Mucosa of descending colon (tissue), 3 donors: ENCODE measurements around the gene FA2H. TPM values are rescaled to one million over a fixed set of nuclear protein-coding genes. Genes with fewer than 3 reads are reported as not detected.

Experiments
- ATAC-seq: fragments of 200-7000 bp; cut with Tn5 transposase; one replicate; pipeline ENCODE4 v1.9.1; 2020; ENCODE audit warnings: mild to moderate bottlenecking, moderate library complexity
- DNase-seq, 3 donors: peaks; one replicate each; pipeline ENCODE4 v3.0.0-alpha.2; 2020
- H3K36me3 ChIP-seq: fragments of 200-600 bp; one replicate; pipeline ENCODE4 v1.8.0; 2021; ENCODE audit warnings: low read depth, mild to moderate bottlenecking
- H3K4me1 ChIP-seq: fragments of 200-600 bp; one replicate; pipeline ENCODE4 v1.8.0; 2021; ENCODE audit warnings: low read depth, mild to moderate bottlenecking
- H3K4me3 ChIP-seq: fragments of 200-600 bp; one replicate; pipeline ENCODE4 v1.8.0; 2021; ENCODE audit warnings: mild to moderate bottlenecking
- H3K9me3 ChIP-seq: fragments of 200-600 bp; one replicate; pipeline ENCODE4 v1.8.0; 2021; ENCODE audit warnings: mild to moderate bottlenecking
- intact Hi-C, 2 donors: fragments of 100-400 bp; cut with DNase I in 1 of 2; cut with micrococcal nuclease in 1 of 2; formaldehyde crosslinking; loops; one replicate each; pipeline versions ENCODE4 v1.11.0 to v1.11.1; 2022; cut with DNase I, micrococcal nuclease
- total RNA-seq, 3 donors: library from RNA; stranded (reverse); fragmentation: NEBNext Ultra II Directional in 2 of 3; extraction: Animal tissue kit (Norgen Biotek cat#: 25700) in 2 of 3; gene quantifications; one replicate each; pipeline versions ENCODE4 v1.2.1 to v1.2.4, GENCODE V29; 2021 to 2023
- TF ChIP-seq, protein P1 (sequence below): fragments of 200-600 bp; IDR thresholded peaks from one replicate; pipeline ENCODE4 v1.8.0; 2022; ENCODE audit warnings: antibody characterized with exemption, mild to moderate bottlenecking
- donor health status: DM: no; HTN: no; CAD: no; lungs with moderate emphysema.
- donor health status: DM: no; HTN: no; CAD: no.
- donor health status: DM: no; HTN: yes; CAD: no.

Gene FA2H
- total RNA-seq, 3 donors from 2014 or later: 17.3 to 60.0 (median 44.0) TPM

DNA sequence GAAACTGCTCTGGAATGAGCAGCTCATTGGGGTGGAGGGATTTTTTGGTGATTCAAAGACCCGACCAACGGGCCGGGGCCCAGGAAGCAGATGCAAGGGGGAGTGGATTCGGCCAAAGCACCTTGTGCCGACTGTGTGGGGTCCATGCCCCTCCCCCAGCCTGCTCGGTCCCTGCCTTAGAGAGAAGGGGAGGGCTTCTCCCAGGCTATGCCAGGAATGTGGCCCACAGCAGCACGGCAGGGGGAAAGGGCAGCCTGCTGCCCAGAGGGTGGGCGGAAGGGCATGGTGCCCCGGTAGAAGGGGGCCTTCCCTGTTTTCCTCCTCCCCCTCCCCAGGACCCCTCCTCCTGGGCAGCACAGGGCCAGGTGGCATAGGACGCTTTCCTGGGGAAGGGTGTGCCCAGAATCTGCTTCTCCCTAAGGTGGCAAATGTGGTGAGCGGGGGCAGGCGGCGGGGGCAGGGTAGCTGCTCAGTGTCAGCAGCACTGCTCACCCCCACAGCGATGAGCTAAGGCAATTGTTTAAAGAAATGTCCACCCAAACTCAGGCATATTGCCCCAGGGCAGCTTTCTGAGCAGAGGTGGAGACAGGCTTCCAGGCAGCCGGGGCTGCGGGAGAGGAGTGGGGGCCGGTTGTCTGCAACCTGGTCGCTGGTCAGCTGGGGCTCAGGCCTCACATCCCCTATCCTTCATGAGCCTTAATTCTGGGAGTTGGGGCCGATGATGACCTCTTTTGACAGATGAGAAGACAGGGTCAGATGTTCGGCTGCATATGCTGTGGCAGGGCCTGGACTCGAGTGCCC, 40.1 kb downstream of the FA2H start:
- no peaks in the 10 kb centered on the region for H3K9me3 ChIP-seq
- H3K36me3 ChIP-seq: no peaks in the 10 kb centered on the region
- TF ChIP-seq, protein P1, sequence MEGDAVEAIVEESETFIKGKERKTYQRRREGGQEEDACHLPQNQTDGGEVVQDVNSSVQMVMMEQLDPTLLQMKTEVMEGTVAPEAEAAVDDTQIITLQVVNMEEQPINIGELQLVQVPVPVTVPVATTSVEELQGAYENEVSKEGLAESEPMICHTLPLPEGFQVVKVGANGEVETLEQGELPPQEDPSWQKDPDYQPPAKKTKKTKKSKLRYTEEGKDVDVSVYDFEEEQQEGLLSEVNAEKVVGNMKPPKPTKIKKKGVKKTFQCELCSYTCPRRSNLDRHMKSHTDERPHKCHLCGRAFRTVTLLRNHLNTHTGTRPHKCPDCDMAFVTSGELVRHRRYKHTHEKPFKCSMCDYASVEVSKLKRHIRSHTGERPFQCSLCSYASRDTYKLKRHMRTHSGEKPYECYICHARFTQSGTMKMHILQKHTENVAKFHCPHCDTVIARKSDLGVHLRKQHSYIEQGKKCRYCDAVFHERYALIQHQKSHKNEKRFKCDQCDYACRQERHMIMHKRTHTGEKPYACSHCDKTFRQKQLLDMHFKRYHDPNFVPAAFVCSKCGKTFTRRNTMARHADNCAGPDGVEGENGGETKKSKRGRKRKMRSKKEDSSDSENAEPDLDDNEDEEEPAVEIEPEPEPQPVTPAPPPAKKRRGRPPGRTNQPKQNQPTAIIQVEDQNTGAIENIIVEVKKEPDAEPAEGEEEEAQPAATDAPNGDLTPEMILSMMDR: no peak
- intact Hi-C loops: no loop called here
- ATAC-seq (no peak), DNase-seq (no peak)
- no peak overlapping the region for H3K4me3 ChIP-seq
- peaks cover 11% of the 10 kb centered on the region for H3K4me1 ChIP-seq

DNA sequence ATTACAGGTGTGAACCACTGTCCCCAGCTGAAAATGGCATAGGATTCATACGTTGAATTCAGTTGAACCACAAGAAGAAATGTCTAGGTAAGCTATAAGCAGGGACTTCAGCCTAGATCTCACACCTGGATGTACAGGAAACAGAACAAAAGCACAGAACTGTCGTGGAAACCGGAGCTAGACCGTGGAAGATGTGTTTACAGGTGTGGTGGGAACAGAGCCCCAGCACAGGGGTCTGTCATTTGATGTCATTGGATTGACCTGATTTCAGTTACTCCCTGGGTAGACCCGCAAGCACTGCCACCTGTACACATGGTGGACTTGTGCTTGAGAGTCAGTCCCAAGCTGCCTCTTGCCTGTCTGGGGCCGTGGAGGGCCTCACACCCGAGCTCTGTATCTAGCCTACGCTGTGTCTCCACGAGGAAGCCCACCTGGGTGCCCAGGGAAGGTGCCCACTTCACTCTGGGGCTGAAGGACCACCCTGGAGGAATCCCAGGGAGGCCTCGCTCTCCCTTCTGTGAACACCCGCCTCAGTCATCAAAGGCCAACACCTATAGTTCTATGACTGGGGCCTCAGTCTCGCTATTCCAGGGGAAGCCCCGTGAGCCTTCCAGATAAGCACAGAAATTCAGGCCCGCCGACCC, 41.8 kb downstream of the FA2H start:
- H3K4me1 ChIP-seq: peaks cover 18% of the 10 kb centered on the region
- TF ChIP-seq, protein P1: no peak
- intact Hi-C loops: no loop called here
- H3K36me3 ChIP-seq: no peaks in the 10 kb centered on the region
- peak in 1 of 3 donors; percentile 20 for DNase-seq
- no peaks in the 10 kb centered on the region for H3K9me3 ChIP-seq
- ATAC-seq: no peak
- no peak overlapping the region for H3K4me3 ChIP-seq

DNA sequence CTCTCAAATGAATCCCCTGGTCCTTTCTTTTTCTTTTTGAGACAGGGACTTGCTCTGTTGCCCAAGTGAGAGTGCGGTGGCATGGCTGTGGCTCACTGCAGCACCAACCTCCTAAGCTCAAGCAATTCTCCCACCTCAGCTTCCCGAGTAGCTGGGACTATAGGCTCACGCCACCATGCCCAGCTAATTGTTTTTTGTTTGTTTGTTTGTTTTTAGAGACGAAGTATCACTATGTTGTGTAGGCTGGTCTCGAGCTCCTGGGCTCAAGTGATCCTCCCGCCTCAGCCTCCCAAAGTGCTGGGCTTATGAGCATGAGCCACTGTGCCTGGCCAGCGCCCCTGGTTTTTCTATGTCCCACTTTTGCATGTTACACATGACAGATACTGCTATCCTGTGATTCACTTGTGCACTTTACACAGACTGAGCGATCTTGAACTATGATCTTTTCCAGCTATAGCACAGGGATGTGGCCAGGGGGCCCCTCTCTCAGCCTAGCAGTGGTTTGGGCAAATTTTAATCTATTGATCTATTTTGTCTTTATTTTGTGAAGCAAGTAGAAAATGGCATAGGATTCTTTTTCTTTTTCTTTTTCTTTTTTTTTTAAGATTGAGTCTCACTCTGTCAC, 42.7 kb downstream of the FA2H start:
- peaks cover 18% of the 10 kb centered on the region for H3K4me1 ChIP-seq
- peaks cover 2% of the 10 kb centered on the region for H3K9me3 ChIP-seq
- H3K4me3 ChIP-seq: no peak overlapping the region
- no peaks in the 10 kb centered on the region for H3K36me3 ChIP-seq
- DNase-seq: peak in 1 of 3 donors; percentile 7
- TF ChIP-seq, protein P1: no peak
- intact Hi-C loops: no loop called here
- no peak for ATAC-seq

GRCh38 chr16:74729783-74730683, 44.6 kb downstream of the FA2H start:
- Histone ChIP-seq H3K4me1 (peaks cover 18% of the 10 kb centered on the region), H3K9me3 (peaks cover 6% of the 10 kb centered on the region), H3K4me3 (no peak overlapping the region), H3K36me3 (no peaks in the 10 kb centered on the region)
- TF ChIP-seq, protein P1: no peak
- ATAC-seq (peak; percentile 88), DNase-seq (peak; percentile 65 to 84 (median 80))
- intact Hi-C loops: no loop called here

- ATAC-seq (no peak), DNase-seq (no peak)
- peaks cover 6% of the 10 kb centered on the region for H3K9me3 ChIP-seq
- H3K36me3 ChIP-seq: no peaks in the 10 kb centered on the region
- intact Hi-C loops: no loop called here
- H3K4me3 ChIP-seq: no peak overlapping the region
- peaks cover 18% of the 10 kb centered on the region for H3K4me1 ChIP-seq
- TF ChIP-seq, protein P1: no peak
These were observed 46.7 kb downstream of the FA2H start for GRCh38 chr16:74727903-74728302.
